Inflammatory macrophage (primary cell): ENCODE results near the gene DCBLD1.

Source experiments
- DNase-seq, 2 donors: peaks; one replicate each; pipeline ENCODE4 v3.0.0-alpha.2; 2020 to 2022

DCBLD1 gene

DNA sequence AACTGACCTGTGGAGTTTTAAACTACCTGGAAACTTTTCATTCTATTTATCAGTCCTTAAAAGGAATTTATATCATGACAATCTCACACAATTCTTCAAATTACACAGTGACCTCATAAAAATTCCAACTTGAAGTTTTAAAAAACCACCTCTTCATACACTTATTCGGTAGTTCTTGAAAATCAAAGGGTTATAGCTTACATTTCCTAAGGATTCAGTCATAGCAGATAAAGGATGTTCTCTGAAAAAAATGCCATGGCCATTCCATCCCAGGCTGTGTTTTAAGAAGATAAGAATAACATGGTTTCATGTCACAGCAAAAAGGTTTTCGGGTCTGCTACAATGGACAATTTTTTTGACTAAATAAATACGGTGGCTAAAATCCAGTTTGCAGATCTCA lies 78.7 kb downstream of the DCBLD1 start:
- no peak for DNase-seq

GRCh38 chr6:117564681-117565080 lies 82.2 kb downstream of the DCBLD1 start:
- DNase-seq = no peak

- no peak for DNase-seq
Measured at GRCh38 chr6:117568247-117568646, 85.8 kb downstream of the DCBLD1 start.

DNA sequence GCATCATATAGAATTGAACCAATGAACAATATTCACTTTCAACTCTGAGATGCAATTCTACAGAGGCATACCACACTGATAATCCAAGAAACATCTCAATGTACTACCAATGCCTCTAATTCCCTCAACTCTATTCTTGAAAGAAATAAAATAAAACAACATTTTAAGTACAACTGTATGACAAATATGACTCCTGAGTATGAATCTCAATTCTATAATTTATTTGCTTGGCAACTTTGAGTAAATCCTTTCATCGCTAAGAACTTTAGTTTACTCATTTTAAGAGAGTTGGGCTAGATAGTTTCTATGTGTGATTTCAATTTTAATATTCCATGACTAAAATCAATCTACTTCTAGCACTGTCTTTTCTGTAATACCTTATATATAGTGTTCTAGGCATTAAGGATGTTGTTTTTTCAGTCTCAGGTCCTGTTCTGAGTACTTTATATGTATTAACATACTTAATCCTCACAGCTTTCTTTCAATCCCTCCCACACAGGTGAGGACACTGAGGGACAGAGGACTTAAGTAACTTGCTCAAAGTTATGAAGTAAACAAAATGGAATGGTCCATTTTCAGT lies 86.4 kb downstream of the DCBLD1 start:
- no peak for DNase-seq

GRCh38 chr6:117573006-117573680 lies 90.7 kb downstream of the DCBLD1 start:
- no peak for DNase-seq

DNA sequence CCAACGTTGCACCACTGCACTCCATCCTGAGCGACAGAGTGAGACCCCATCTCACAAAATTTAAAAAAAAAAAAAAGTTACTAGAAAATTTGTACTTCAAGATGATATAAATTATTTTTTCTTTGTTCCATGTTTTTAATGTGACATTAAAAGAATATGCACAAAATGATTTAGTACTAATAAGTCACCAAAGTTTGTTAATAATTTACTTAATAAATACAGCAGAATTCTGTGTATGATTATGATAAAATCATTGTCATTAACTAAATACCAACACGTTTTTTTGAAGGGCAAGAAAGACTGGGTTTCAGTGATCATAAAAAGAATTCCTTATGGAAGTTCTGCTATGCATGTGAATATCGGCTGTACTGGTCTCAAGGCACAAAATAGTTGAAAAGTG lies 91.7 kb downstream of the DCBLD1 start:
- DNase-seq = no peak

- no peak for DNase-seq
Measured at GRCh38 chr6:117585647-117586046, 103.2 kb downstream of the DCBLD1 start.

- no peak for DNase-seq
Measured at GRCh38 chr6:117590447-117590846, 108.0 kb downstream of the DCBLD1 start.

DNA sequence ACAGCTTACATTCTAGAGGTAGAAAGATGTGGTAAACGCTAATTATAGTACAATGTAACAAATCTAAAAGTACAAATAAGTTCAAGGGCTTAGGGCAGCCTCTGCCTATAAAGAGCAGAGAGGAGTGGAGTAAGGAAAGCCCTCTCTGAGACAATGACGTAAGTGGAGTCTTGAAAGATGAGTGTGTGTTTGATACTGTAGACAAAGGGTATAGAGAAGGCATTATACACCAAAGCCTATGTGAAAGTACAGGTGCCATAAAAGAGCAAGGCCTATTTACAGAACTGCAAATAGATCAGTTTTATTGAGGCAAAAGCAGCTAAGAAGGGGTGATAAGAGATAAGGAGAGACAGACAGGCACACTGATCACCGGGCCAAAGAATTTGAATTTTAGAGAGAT lies 108.9 kb downstream of the DCBLD1 start:
- no peak for DNase-seq

DNA sequence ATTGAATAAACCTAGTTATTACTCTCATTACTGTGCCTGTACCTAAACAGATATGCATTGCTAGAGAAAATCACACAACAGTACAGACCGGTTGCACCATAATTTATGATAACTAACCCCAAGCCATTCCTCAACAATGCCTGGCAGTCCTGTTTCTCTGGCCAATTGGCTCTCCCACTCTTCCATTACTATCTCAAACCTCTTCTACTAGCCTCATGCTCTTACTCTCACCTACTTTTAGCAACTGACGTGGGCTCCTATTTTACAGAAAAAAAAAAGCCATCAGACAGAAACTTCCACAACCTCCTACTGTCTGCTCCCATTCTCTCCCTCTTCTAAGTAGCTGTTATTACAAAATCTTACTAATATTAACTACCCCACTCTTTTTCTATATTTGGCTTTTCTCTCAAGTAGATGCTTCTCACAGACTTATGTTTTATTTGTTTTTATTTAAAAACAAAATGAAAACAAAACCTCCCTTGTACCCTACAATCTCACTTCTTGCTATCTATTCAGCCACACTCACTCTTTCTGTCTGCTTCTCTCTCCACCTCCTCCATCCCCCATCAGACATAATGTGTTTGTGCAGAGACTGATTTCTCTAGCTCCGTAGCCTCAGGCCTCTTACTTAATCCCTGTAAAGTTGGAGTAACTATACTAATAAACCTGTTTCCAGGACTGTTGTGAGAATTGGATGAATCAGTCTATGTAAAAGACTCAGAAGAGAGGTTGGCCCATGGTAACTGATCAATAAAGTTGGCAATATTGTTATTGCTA lies 110.7 kb downstream of the DCBLD1 start:
- no peak for DNase-seq

DNA sequence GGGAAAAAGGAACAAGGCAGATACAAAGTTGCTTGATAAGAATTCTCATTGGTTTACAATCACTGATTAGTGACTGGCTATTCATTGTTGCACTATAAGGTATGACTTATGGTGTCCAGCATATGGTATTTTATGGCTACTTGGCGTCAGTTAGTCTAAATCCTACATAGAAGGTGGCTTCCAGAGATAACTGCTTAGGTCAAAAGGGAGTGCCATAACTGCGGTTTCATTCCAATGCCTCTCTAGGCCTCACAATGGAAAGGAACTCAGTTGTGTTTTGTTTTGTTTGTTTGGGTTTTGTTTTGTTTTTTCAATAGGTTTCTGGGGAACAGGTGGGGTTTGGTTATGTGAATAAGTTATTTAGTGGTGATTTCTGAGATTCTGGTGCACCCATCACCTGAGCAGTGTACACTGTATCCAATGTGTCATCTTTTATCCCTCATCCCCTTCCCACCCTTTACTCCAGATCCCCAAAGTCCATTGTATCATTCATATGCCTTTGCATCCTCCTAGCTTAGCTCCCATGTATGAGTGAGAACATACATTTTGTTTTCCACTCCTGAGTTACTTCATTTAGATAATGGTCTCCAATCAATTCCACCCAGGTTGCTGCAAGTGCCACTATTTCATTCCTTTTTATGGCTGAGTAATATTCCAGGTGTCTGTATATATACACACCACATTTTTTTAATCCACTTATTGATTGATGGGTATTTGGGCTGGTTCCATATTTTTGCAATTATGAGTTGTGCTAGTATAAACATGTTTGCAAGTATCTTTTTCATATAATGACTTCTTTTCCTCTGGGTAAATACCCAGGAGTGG lies 112.8 kb downstream of the DCBLD1 start:
- DNase-seq = no peak

DNA sequence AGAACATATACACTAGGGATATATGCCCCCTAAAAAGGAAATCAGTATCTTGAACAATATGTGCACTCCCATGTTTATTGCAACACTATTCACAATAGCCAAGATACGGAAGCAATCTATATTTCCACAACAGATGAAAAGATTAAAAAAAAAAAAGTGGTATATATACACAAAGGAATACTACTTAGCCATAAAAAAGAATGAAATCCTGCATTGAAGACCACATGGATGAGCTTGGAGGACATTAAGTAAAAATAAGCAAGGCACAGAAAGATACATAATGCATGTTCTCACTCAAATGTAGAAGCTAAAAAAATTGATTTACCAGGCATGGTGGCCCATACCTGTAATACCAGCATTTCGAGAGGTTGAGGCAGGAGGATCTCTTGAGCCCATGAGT lies 115.3 kb downstream of the DCBLD1 start:
- no peak for DNase-seq
